ENCODE results near the gene RYR2. TPM values are rescaled to one million over a fixed set of nuclear protein-coding genes. Genes with fewer than 3 reads are reported as not detected.
A peak's percentile ranks its signal among the peaks of the same experiment; 100 is the strongest.
"Not testable (repeated sequence)": the region's sequence is repeated elsewhere in the genome, so short reads cannot be mapped to it uniquely, and the experiment has no call there.

RYR2 gene
- polyA plus RNA-seq, 2 of the 4 experiments (the other 2 are of a cell fraction), result 0.06 TPM; not detected in 1

- DNase-seq (ENCODE audit: low read depth in 1 of 2, low spot score in 1 of 2); CTCF ChIA-PET; H3K4me2 ChIP-seq; FAIRE-seq; ATAC-seq; H3K9me3 ChIP-seq; H3K4me1 ChIP-seq; H3K27ac ChIP-seq; H3K4me3 ChIP-seq: not testable (repeated sequence)
- POLR2A ChIA-PET, result interaction anchor here (0.6 kb wide), 1 partner anchor 767 kb away, joined by 4 read pairs; no protein-coding TSS in a partner anchor
- WGBS (ENCODE audit: missing lambda C conversion rate), result 58% methylated on average over 6 of the region's 6 CpGs
Observed at GRCh38 chr1:237151979-237152378, 110.0 kb downstream of the RYR2 start.

- FAIRE-seq (no peak), ATAC-seq (no peak), DNase-seq (ENCODE audit: low read depth in 1 of 2, low spot score in 1 of 2) (no peak)
- no peaks in the 10 kb centered on the region for H3K9me3 ChIP-seq
- WGBS (ENCODE audit: missing lambda C conversion rate), result 24% methylated on average over 5 of the region's 5 CpGs
- no peak overlapping the region for H3K27ac ChIP-seq
- TF ChIP-seq FOSL2 (IDR thresholded peaks at IDR 0.05) (no peak), FOSL2 (CRISPR knock-in tag; IDR thresholded peaks at IDR 0.05) (no peak), ELK1 (IDR thresholded peaks at IDR 0.05; ENCODE audit: low read depth, low read length) (no peak), PBX3 (IDR thresholded peaks at IDR 0.05) (no peak), FOSB (CRISPR knock-in tag; IDR thresholded peaks at IDR 0.05) (no peak), JUN (IDR thresholded peaks at IDR 0.05) (no peak), NR3C1 (IDR thresholded peaks at IDR 0.05) (no peak), ESRRA (IDR thresholded peaks at IDR 0.05; ENCODE audit: borderline replicate concordance, low read length) (no peak), E2F6 (IDR thresholded peaks at IDR 0.05; ENCODE audit: borderline replicate concordance, low read depth) (no peak), POLR2AphosphoS2 (conservative IDR thresholded peaks at IDR 0.05; ENCODE audit: low read length) (no peak), TFCP2L1 (CRISPR knock-in tag; IDR thresholded peaks at IDR 0.05) (no peak)
- no peak overlapping the region for H3K4me3 ChIP-seq
- POLR2A ChIA-PET, result interaction anchor here (0.6 kb wide), 1 partner anchor 768 kb away, joined by 4 read pairs; no protein-coding TSS in a partner anchor
- no peaks in the 10 kb centered on the region for H3K4me1 ChIP-seq
- CTCF ChIA-PET, result interaction anchor here (2.2 kb wide), 1 partner anchor 12 kb away, joined by 5 read pairs; no protein-coding TSS in a partner anchor
- no peak overlapping the region for H3K4me2 ChIP-seq
Observed at GRCh38 chr1:237152506-237153335, 110.7 kb downstream of the RYR2 start.

GRCh38 chr1:237154157-237154556 lies 112.2 kb downstream of the RYR2 start:
- ATAC-seq (peak; percentile 29 to 82; a peak in 3 of 6 replicates), DNase-seq (ENCODE audit: low read depth in 1 of 2, low spot score in 1 of 2) (peak in 1 of 2 experiments; percentile 13), FAIRE-seq (no peak)
- POLR2A ChIA-PET, result no interaction called here
- Histone ChIP-seq H3K4me2 (no peak overlapping the region), H3K27ac (no peak overlapping the region), H3K4me3 (no peak overlapping the region), H3K9me3 (no peaks in the 10 kb centered on the region), H3K4me1 (no peaks in the 10 kb centered on the region)
- CTCF ChIA-PET, result interaction anchor here (0.6 to 2.2 kb wide), 2 partner anchors 10 to 394 kb away, joined by 4 to 5 read pairs; no protein-coding TSS in a partner anchor
- WGBS (ENCODE audit: missing lambda C conversion rate), result 18% methylated on average over 5 of the region's 5 CpGs
- TF ChIP-seq CTCF (IDR thresholded peaks at IDR 0.05) (no peak), ZSCAN20 (CRISPR knock-in tag; IDR thresholded peaks at IDR 0.05) (no peak), CEBPB (IDR thresholded peaks at IDR 0.05) (no peak), USF2 (IDR thresholded peaks at IDR 0.05) (no peak), KDM5A (IDR thresholded peaks at IDR 0.05) (no peak), HOXB13 (CRISPR knock-in tag; IDR thresholded peaks at IDR 0.05; ENCODE audit: low read depth) (no peak), ESRRA (IDR thresholded peaks at IDR 0.05; ENCODE audit: borderline replicate concordance, low read length) (no peak), TFCP2L1 (CRISPR knock-in tag; IDR thresholded peaks at IDR 0.05) (no peak), EHMT2 (IDR thresholded peaks at IDR 0.05; ENCODE audit: low read depth) (no peak), CHD4 (IDR thresholded peaks at IDR 0.05; ENCODE audit: borderline replicate concordance) (no peak), HES2 (IDR thresholded peaks at IDR 0.05) (no peak), ZNF302 (CRISPR knock-in tag; IDR thresholded peaks at IDR 0.05) (no peak), BHLHE40 (IDR thresholded peaks at IDR 0.05; ENCODE audit: low read depth, low read length) (no peak), MAZ (IDR thresholded peaks at IDR 0.05; ENCODE audit: borderline replicate concordance, low read depth, low read length) (no peak), RCOR1 (IDR thresholded peaks at IDR 0.05; ENCODE audit: low read depth, low read length) (no peak), HDAC2 (IDR thresholded peaks at IDR 0.05) (no peak), MAFK (IDR thresholded peaks at IDR 0.05; ENCODE audit: partially characterized antibody) (no peak), ATOH8 (CRISPR knock-in tag; IDR thresholded peaks at IDR 0.05; ENCODE audit: low read depth) (no peak)

Data from A549 (cell line).